Adrenal gland (tissue), 12 donors: Measurements from ENCODE around the gene KCTD17. TPM values are rescaled to one million over a fixed set of nuclear protein-coding genes. Genes with fewer than 3 reads are reported as not detected.

Experiments used
- DNase-seq, 7 donors: peaks; one replicate each; pipeline ENCODE4 v3.0.0-alpha.2; 2019 to 2020
- H3K27ac ChIP-seq, 5 donors: fragments of 200-600 bp; sonication (generic) in 4 of 5; 1 replicate in 3 of 5; 2 replicates in 2 of 5; pipeline versions ENCODE4 v1.5.1 to v1.8.0; 2016 to 2020; ENCODE audit warnings: mild to moderate bottlenecking in 1 of 5
- H3K27me3 ChIP-seq: fragments of 200-600 bp; 2 replicates; pipeline ENCODE4 v1.8.0; 2021
- H3K36me3 ChIP-seq, 2 donors: fragments of 200-600 bp; replicated peaks in 1 of 2; 1 replicate in 1 of 2; 2 replicates in 1 of 2; pipeline versions ENCODE4 v1.5.1 to v1.8.0; 2018 to 2022
- H3K4me1 ChIP-seq, 2 donors: fragments of 200-600 bp; replicated peaks in 1 of 2; 1 replicate in 1 of 2; 2 replicates in 1 of 2; pipeline versions ENCODE4 v1.5.1 to v1.8.0; 2018 to 2021
- H3K4me3 ChIP-seq, 4 donors: fragments of 200-600 bp; sonication (generic) in 3 of 4; one replicate each; pipeline ENCODE4 v1.5.1; 2016 to 2018
- H3K9me3 ChIP-seq, 3 donors: fragments of 200-600 bp; sonication (generic) in 1 of 3; replicated peaks in 1 of 3; 1 replicate in 2 of 3; 2 replicates in 1 of 3; pipeline versions ENCODE4 v1.5.1 to v1.8.0; 2016 to 2021
- POLR2A ChIP-seq, 2 donors: fragments of 450-650 bp; IDR thresholded peaks; one replicate each; pipeline ENCODE4 v1.6.1; 2017; ENCODE audit warnings: antibody characterized with exemption in 2 of 2, mild to moderate bottlenecking in 2 of 2, moderate library complexity in 1 of 2
- WGBS, 4 donors: extraction: QIAGEN DNeasy Blood & Tissue Kit in 2 of 4; methylation state at CpG; one replicate each; pipeline versions ENCODE4 v1.1.5 to v1.1.7; 2013 to 2017; 5-methylcytosine and 5-hydroxymethylcytosine counted together
- intact Hi-C, 2 donors: fragments of 100-400 bp; cut with DNase I; formaldehyde crosslinking; loops; one replicate each; pipeline versions ENCODE4 v1.14.1 to v1.15.0; 2022 to 2023
- polyA plus RNA-seq, 3 donors: library from polyadenylated mRNA; stranded (reverse); fragments of 200-250 nt in 2 of 3; fragments of 350-450 nt in 1 of 3; fragmentation: Illumina TruSeq in 1 of 3; extraction: RNeasy Lipid Tissue Mini Kit (QIAGEN cat#74804) in 1 of 3; gene quantifications; one replicate each; pipeline ENCODE4 v1.2.3, GENCODE V29; 2013 to 2014
- total RNA-seq, 9 donors: library from RNA; depleted of rRNA in 4 of 9; stranded (reverse); fragments of >200 nt in 4 of 9; fragments of 120-200 nt in 1 of 9; fragmentation: NEBNext Ultra II Directional in 1 of 9; extraction: Animal tissue kit (Norgen Biotek cat#: 25700) in 1 of 9; gene quantifications; one replicate each; pipeline versions ENCODE4 v1.1.0 to v1.2.4, GENCODE V29; 2013 to 2023
- TF ChIP-seq, protein P1 (sequence below), 6 experiments: fragments of 450-650 bp in 4 of 6; fragments of 200-600 bp in 2 of 6; sonication (generic) in 1 of 6; IDR thresholded peaks; 1 replicate in 5 of 6; 2 replicates in 1 of 6; pipeline versions ENCODE4 v1.5.1 to v1.8.0; 2016 to 2021; ENCODE audit warnings: antibody characterized with exemption in 6 of 6, mild to moderate bottlenecking in 2 of 6, moderate library complexity in 1 of 6
- donor health status: healthy with polysubstance abuse.
- donor health status: Bipolar disorder and iron deficiency.
- donor health status: DM: yes; HTN: yes; CAD: no.
- donor health status: DM: no; HTN: no; CAD: no.
- donor health status: DM: no; HTN: no; CAD: no.
- donor health status: DM: yes; HTN: yes; CAD: no.

Gene KCTD17
- total and polyA plus RNA-seq, 12 donors = 10.0 to 71.5 (median 27.0) TPM

DNA sequence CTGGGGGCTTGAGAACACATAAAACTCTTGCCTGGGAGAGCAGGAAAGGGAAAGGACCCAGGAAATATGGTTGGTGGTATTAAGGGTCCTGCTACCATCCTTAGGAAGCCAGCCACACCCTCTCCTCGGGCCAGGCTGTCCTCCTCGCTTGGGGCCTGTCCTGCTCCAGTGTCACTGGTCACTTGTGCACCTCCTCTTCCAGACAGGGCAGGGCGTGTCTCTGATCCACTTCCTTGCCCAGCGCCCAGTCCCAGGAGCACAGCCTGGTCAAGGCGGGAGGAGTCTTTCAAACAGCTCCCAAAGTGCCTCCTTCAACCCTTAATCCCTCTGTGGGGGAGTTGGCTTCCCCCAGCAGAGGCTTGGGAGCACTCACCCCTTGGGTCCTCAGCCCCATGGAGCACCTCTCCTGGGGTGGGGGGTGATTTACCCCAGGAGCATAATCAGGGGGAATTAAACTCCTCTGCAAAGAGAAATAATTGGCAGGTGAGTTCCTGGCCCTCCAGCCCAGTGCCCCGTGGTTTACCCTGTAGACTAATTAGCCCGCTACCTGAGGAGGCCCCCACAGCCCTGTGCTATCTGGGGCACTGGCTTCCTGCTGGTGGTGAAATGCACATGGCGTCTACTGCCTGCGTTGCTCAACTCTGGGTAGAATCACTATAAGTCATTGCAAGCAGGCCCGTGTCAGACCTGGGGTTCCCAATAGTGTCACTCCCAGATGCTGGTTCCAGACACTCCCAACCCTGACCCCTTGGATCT, 49.9 kb downstream of the KCTD17 start:
- H3K27ac ChIP-seq = no peak overlapping the region
- no peaks in the 10 kb centered on the region for H3K4me1 ChIP-seq
- H3K9me3 ChIP-seq = no peaks in the 10 kb centered on the region
- no peaks in the 10 kb centered on the region for H3K27me3 ChIP-seq
- H3K4me3 ChIP-seq = no peak overlapping the region
- intact Hi-C loops = no loop called here
- TF ChIP-seq POLR2A (IDR thresholded peaks at IDR 0.05) = no peak
- TF ChIP-seq, protein P1, sequence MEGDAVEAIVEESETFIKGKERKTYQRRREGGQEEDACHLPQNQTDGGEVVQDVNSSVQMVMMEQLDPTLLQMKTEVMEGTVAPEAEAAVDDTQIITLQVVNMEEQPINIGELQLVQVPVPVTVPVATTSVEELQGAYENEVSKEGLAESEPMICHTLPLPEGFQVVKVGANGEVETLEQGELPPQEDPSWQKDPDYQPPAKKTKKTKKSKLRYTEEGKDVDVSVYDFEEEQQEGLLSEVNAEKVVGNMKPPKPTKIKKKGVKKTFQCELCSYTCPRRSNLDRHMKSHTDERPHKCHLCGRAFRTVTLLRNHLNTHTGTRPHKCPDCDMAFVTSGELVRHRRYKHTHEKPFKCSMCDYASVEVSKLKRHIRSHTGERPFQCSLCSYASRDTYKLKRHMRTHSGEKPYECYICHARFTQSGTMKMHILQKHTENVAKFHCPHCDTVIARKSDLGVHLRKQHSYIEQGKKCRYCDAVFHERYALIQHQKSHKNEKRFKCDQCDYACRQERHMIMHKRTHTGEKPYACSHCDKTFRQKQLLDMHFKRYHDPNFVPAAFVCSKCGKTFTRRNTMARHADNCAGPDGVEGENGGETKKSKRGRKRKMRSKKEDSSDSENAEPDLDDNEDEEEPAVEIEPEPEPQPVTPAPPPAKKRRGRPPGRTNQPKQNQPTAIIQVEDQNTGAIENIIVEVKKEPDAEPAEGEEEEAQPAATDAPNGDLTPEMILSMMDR (IDR thresholded peaks at IDR 0.05) = no peak
- 83 to 97% (median 88%) methylated on average over 7 to 10 of the region's 10 CpGs for WGBS, 4 donors
- DNase-seq = no peak
- H3K36me3 ChIP-seq = no peaks in the 10 kb centered on the region

DNA sequence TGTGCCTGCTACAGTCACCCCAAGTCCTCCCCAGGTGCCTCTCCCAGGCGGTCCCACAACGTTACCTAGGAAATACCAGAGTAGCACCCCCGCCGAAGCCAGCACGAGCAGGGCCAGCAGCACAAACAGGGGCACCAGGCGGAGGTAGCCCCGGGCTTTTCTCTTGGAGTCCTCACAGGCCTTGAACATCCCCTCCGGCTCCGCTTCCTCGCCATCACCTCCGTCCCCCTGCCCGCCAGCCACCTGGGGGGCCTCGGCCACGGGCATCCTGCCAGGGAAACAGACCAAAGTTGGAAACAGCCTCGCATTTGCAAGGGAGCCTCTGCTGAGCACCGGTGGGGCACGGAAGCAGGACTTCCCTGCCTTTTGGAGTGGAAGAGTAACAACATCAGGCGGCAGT, 51.6 kb downstream of the KCTD17 start:
- DNase-seq = no peak
- WGBS, 4 donors = 61 to 76% (median 67%) methylated on average over 2 to 18 of the region's 18 CpGs

DNA sequence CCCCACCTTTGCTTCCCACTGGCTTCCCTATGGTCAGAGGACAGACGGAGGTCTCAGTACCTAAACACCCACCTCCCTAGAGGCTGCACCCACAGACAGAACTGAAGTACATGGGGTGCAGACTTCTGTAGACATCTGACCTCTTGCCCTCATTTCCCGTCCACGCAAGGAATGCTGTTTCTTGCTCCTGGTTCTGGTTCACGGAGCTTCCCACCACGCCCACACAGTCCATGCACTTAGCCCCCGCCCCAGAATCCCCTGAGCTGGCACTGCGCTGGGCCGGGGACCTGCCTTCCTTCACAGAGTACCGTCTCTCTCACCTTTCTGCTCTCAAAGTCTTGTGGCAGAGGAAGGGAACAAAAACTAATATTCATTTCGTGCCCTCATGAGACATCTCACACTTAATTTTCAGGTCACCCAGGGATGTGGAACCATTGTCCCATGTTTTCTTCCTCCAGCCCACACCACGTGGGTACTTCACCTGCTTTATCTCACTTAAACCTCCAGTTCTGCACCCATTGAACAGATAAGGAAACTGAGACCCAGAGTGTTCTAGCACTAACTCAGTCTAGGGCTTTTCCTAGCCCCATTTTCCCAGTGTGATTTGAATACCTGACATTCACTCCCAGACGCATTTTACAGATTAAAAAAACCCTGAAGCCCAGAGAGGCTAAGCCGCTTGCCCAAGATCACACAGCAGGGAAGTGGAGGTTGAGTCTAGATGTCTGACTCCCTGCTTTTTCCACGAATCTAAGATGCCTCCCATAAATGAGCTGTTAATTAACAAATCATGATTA, 52.3 kb downstream of the KCTD17 start:
- H3K9me3 ChIP-seq = no peaks in the 10 kb centered on the region
- H3K27ac ChIP-seq = no peak overlapping the region
- H3K4me3 ChIP-seq = no peak overlapping the region
- 64 to 77% (median 68%) methylated on average over 13 to 14 of the region's 14 CpGs for WGBS, 4 donors
- H3K4me1 ChIP-seq = no peaks in the 10 kb centered on the region
- intact Hi-C loops = no loop called here
- TF ChIP-seq, protein P1 (IDR thresholded peaks at IDR 0.05) = no peak
- TF ChIP-seq POLR2A (IDR thresholded peaks at IDR 0.05) = no peak
- no peaks in the 10 kb centered on the region for H3K27me3 ChIP-seq
- DNase-seq = no peak
- no peaks in the 10 kb centered on the region for H3K36me3 ChIP-seq

More for the DNA sequence above, 51.6 kb downstream of the KCTD17 start:
- intact Hi-C loops = no loop called here
- Histone ChIP-seq H3K27me3 (no peaks in the 10 kb centered on the region), H3K4me1 (no peaks in the 10 kb centered on the region), H3K4me3 (no peak overlapping the region), H3K27ac (no peak overlapping the region), H3K36me3 (no peaks in the 10 kb centered on the region), H3K9me3 (no peaks in the 10 kb centered on the region)
- TF ChIP-seq POLR2A (IDR thresholded peaks at IDR 0.05) = no peak
- TF ChIP-seq, protein P1 (IDR thresholded peaks at IDR 0.05) = no peak

DNA sequence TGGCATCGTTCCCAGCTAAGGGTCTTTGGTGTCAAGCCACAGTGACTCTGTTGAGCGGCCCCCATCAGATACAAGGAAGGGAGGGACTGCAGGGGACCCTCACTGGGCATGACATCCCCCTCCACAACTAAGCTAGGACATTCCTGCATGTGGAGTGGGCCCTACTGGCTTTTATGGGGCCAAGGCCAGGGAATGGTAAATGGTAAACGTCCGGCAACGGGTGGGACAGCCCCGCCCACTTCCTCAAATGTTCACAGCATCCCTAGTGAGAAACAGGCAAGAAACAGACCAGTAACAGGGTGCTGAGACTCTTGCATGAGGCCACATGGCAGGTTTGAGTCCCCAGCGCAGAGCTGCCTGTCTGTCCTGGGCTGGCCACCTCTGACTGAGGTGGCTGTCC, 53.6 kb downstream of the KCTD17 start:
- no peak overlapping the region for H3K4me3 ChIP-seq
- no peaks in the 10 kb centered on the region for H3K27me3 ChIP-seq
- no peaks in the 10 kb centered on the region for H3K9me3 ChIP-seq
- WGBS, 4 donors = 23 to 31% (median 27%) methylated on average over 5 to 7 of the region's 7 CpGs
- intact Hi-C loops = no loop called here
- TF ChIP-seq, protein P1 (IDR thresholded peaks at IDR 0.05) = no peak
- TF ChIP-seq POLR2A (IDR thresholded peaks at IDR 0.05) = no peak
- H3K4me1 ChIP-seq = no peaks in the 10 kb centered on the region
- no peak overlapping the region for H3K27ac ChIP-seq
- no peaks in the 10 kb centered on the region for H3K36me3 ChIP-seq
- DNase-seq = no peak
